ENCODE data around the gene MYOM1.

MYOM1 gene

DNA sequence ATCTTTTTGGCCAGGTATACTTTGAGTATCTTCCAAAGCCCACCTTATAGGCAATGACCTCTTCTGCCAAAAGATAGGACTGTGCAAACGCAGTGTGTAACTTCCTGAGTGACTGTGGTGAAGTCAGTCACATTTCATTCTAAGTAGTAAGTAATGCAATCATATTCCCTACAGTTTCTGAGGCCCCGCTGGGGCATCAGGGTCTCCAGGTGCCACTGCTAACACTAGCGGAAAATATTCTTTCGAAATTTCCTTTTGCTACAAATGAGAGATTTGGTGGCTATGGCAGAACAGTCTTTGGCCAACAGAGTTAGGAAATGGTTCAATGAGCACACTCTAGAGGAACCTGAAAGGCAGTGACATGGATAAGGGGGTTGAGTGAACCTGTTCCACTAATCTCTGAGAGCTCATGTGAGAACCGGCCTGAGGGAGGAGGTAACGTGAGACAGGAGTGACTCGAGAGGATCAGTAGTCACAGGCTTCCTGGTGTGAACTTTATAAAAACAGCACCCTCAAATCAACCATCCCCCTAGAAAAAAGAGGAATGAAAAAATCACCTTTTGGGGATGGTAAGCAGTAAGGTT, 104.2 kb downstream of the MYOM1 start:
- POLR2A ChIA-PET = no interaction called here
- CTCF ChIA-PET = interaction anchor here (1.2 to 2.2 kb wide), 3 partner anchors 10 to 22 kb away, joined by 3 to 16 read pairs (median 5); no protein-coding TSS in a partner anchor
- no peak for DNase-seq (ENCODE audit: extremely low spot score)
- TF ChIP-seq, protein P1, sequence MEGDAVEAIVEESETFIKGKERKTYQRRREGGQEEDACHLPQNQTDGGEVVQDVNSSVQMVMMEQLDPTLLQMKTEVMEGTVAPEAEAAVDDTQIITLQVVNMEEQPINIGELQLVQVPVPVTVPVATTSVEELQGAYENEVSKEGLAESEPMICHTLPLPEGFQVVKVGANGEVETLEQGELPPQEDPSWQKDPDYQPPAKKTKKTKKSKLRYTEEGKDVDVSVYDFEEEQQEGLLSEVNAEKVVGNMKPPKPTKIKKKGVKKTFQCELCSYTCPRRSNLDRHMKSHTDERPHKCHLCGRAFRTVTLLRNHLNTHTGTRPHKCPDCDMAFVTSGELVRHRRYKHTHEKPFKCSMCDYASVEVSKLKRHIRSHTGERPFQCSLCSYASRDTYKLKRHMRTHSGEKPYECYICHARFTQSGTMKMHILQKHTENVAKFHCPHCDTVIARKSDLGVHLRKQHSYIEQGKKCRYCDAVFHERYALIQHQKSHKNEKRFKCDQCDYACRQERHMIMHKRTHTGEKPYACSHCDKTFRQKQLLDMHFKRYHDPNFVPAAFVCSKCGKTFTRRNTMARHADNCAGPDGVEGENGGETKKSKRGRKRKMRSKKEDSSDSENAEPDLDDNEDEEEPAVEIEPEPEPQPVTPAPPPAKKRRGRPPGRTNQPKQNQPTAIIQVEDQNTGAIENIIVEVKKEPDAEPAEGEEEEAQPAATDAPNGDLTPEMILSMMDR (IDR thresholded peaks at IDR 0.05; ENCODE audit: control extremely low read depth, extremely low read depth, low read depth, missing control alignments) = no peak

DNA sequence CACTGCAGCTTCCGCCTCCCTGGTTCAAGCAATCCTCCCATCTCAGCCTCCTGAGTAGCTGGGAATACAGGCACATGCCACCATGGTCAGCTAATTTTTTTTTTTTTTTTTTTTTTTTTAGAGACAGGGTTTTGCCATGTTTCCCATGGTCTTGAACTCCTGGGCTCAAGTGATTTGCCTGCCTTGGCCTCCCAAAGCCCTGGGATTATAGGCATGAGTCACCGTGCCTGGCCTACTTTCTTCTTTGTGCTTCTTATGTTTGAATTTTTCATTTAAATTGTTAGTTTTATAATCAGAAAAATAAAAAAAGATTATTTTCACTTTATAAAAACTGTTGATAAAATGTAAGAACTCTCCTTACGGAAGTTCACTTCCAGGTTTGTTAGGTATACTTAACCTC, 105.3 kb downstream of the MYOM1 start:
- POLR2A ChIA-PET = interaction anchor here (0.6 kb wide), 1 partner anchor 29 kb away, joined by 8 read pairs; no protein-coding TSS in a partner anchor
- CTCF ChIA-PET = interaction anchor here (3.6 kb wide), 1 partner anchor 15 kb away, joined by 19 read pairs; no protein-coding TSS in a partner anchor
- no peak for DNase-seq (ENCODE audit: extremely low spot score)
- TF ChIP-seq, protein P1 (IDR thresholded peaks at IDR 0.05; ENCODE audit: control extremely low read depth, extremely low read depth, low read depth, missing control alignments) = no peak

DNA sequence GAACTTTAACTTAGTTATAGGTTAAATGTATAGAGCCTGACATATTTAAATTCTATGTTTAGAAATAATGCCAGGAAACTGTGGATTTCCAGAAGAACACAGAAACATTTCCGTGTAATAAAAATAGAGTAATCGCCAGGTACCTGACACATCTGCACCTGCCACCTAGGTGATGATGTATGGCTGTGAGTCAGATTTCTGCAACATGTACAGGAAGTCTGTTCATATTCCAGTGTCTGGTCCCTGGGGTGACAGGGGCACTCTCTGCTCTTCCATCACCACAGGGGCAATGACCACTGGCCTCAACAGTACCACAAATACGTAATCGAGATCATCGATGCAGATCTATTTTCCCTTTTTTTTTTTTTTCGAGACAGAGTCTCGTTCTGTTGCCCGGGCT, 105.7 kb downstream of the MYOM1 start:
- TF ChIP-seq, protein P1 (IDR thresholded peaks at IDR 0.05; ENCODE audit: control extremely low read depth, extremely low read depth, low read depth, missing control alignments) = no peak
- POLR2A ChIA-PET = interaction anchor here (0.6 kb wide), 1 partner anchor 29 kb away, joined by 8 read pairs; no protein-coding TSS in a partner anchor
- CTCF ChIA-PET = interaction anchor here (1.3 to 3.6 kb wide), 2 partner anchors 15 to 52 kb away, joined by 3 to 19 read pairs; no protein-coding TSS in a partner anchor
- DNase-seq (ENCODE audit: extremely low spot score) = no peak

DNA sequence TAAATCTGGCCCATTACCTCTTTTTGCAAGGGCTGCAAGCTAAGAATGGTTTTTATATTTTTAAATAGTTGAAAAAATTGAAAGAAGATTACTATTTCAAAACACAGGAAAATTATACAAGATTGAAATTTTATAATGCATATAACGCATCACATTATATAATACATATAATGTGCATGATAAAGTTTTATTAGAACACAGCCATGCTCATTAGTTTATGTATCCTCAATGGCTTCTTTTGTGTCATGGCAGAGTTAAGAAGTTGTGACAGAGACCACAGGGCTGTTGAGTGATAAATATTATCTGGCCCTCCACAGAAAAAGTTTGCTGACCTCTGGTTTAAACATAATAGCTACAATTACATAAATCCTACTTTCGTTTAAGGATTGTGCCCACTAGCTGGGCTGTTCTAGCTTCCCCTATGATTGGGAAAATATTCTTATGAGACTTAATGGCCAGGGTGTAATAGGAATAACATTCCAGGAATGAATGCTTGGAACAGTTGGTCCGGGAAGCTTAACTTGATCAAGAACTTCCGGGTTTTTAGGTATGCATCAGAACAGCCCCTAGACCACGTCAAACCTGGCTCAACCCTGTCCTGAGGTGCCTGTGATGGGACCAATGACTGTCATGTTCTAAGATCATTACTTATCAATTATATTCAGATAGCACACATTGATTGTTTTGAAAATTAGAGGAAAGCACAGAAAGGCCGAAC, 108.1 kb downstream of the MYOM1 start:
- DNase-seq (ENCODE audit: extremely low spot score) = no peak
- POLR2A ChIA-PET = no interaction called here
- TF ChIP-seq, protein P1 (IDR thresholded peaks at IDR 0.05; ENCODE audit: control extremely low read depth, extremely low read depth, low read depth, missing control alignments) = no peak
- CTCF ChIA-PET = interaction anchor here (3.6 kb wide), 1 partner anchor 18 kb away, joined by 19 read pairs; no protein-coding TSS in a partner anchor

DNA sequence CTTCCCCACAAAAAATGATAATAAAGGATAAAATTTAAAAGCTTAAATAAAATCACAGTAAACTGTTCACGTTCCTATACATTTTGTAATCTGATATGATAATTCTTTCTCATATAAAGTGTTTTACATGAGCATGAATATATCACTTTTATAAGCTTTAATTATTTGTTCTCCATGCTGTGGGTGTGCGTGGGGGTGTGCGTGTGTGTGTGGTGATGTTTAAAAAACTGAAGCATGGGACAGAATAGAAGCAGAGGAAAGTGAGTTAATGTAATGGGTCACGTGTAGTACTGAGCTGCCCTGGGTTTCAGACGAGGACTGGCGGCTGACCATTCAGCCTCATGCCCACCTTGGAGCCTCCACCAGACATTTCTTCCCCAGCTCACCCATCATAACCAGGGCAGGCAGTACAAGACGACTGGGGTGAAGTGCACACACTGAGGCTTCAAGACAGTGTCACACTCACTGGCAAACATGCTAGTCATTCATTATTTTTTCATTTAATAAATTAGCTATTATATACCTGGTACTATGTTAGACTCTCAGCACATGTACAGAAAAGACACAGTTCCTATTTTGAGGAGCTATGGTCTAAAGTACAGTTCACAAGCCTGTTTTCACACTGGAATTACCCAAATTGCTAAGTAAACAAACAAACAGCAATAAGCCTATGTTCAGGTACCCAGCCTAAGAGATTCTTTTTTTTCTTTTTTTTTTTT, 109.6 kb downstream of the MYOM1 start:
- CTCF ChIA-PET = interaction anchor here (0.6 to 1.5 kb wide), 4 partner anchors 8 to 116 kb away, joined by 3 to 4 read pairs (median 3); no protein-coding TSS in a partner anchor
- DNase-seq (ENCODE audit: extremely low spot score) = no peak
- POLR2A ChIA-PET = no interaction called here
- TF ChIP-seq, protein P1 (IDR thresholded peaks at IDR 0.05; ENCODE audit: control extremely low read depth, extremely low read depth, low read depth, missing control alignments) = no peak

DNA sequence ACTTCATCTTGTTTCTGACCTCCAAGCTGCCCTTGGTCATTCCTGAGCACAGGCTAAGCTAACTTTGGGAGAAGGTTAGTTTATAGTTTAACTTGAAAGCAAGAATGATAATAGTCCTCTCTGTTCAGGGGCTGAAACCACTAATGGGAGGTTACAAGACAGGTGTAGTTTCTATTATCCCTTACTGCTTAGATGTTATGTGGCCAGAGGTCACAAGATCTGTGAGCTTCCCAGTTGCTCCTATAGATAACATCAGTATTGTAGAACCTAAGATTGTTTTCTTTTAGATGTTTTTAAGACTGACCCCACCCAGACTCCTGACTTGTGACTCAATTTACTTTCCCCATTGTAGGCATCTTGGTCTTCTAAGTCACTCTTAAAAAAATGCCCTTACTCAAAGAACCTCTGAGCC, 112.0 kb downstream of the MYOM1 start:
- TF ChIP-seq, protein P1 (IDR thresholded peaks at IDR 0.05; ENCODE audit: control extremely low read depth, extremely low read depth, low read depth, missing control alignments) = no peak
- ChIA-PET POLR2A (no interaction called here), CTCF (interaction anchor here (0.9 to 1.6 kb wide), 4 partner anchors 9 to 24 kb away, joined by 3 to 7 read pairs (median 4); no protein-coding TSS in a partner anchor)

More for the DNA sequence above, 112.0 kb downstream of the MYOM1 start:
- DNase-seq (ENCODE audit: extremely low spot score) = no peak
